Measurements from ENCODE around the gene USP37. TPM values are rescaled to one million over a fixed set of nuclear protein-coding genes. Genes with fewer than 3 reads are reported as not detected.
"Not testable (repeated sequence)": the region's sequence is repeated elsewhere in the genome, so short reads cannot be mapped to it uniquely, and the experiment has no call there.

Gene USP37
- total RNA-seq, 3 donors from 2014 or later = 11.5 to 14.3 (median 11.6) TPM

GRCh38 chr2:218564056-218564455 is 4.1 kb downstream of the USP37 start:
- H3K36me3 ChIP-seq (ENCODE audit: low read depth) = no peaks in the 10 kb centered on the region
- ATAC-seq (no peak), DNase-seq (no peak)
- H3K9me3 ChIP-seq = no peaks in the 10 kb centered on the region
- TF ChIP-seq CTCF (IDR thresholded peaks at IDR 0.05) = no peak
- H3K4me1 ChIP-seq (ENCODE audit: low read depth) = no peaks in the 10 kb centered on the region
- intact Hi-C loops (cut with DNase I, micrococcal nuclease) = no loop called here
- H3K4me3 ChIP-seq = no peak overlapping the region

GRCh38 chr2:218558986-218559385 is 9.2 kb downstream of the USP37 start:
- Histone ChIP-seq H3K36me3 (ENCODE audit: low read depth) (no peaks in the 10 kb centered on the region), H3K4me1 (ENCODE audit: low read depth) (no peaks in the 10 kb centered on the region), H3K4me3 (no peak overlapping the region), H3K9me3 (no peaks in the 10 kb centered on the region)
- DNase-seq (no peak), ATAC-seq (no peak)
- TF ChIP-seq CTCF (IDR thresholded peaks at IDR 0.05) = no peak
- intact Hi-C loops (cut with DNase I, micrococcal nuclease) = no loop called here

- Histone ChIP-seq H3K9me3 (no peaks in the 10 kb centered on the region), H3K4me3 (no peak overlapping the region), H3K36me3 (ENCODE audit: low read depth) (no peaks in the 10 kb centered on the region), H3K4me1 (ENCODE audit: low read depth) (no peaks in the 10 kb centered on the region)
- no peak for TF ChIP-seq CTCF (IDR thresholded peaks at IDR 0.05)
- no peak for ATAC-seq
- DNase-seq = no peak
- intact Hi-C loops (cut with DNase I, micrococcal nuclease) = no loop called here
Measured at GRCh38 chr2:218557941-218558340, 10.2 kb downstream of the USP37 start.

GRCh38 chr2:218555527-218555926 is 12.6 kb downstream of the USP37 start:
- no peaks in the 10 kb centered on the region for H3K9me3 ChIP-seq
- no peaks in the 10 kb centered on the region for H3K36me3 ChIP-seq (ENCODE audit: low read depth)
- no peak for TF ChIP-seq CTCF (IDR thresholded peaks at IDR 0.05)
- H3K4me1 ChIP-seq (ENCODE audit: low read depth) = no peaks in the 10 kb centered on the region
- no peak for DNase-seq
- intact Hi-C loops (cut with DNase I, micrococcal nuclease) = no loop called here
- ATAC-seq = no peak
- no peak overlapping the region for H3K4me3 ChIP-seq

- H3K36me3 ChIP-seq (ENCODE audit: low read depth); intact Hi-C loops (cut with DNase I, micrococcal nuclease); ATAC-seq: not testable (repeated sequence)
Measured at GRCh38 chr2:218554225-218554624, 13.9 kb downstream of the USP37 start.

GRCh38 chr2:218547978-218548377 is 20.2 kb downstream of the USP37 start:
- Histone ChIP-seq H3K36me3 (ENCODE audit: low read depth) (no peaks in the 10 kb centered on the region), H3K9me3 (no peaks in the 10 kb centered on the region), H3K4me3 (no peak overlapping the region), H3K4me1 (ENCODE audit: low read depth) (no peaks in the 10 kb centered on the region)
- ATAC-seq = no peak
- TF ChIP-seq CTCF (IDR thresholded peaks at IDR 0.05) = no peak
- intact Hi-C loops (cut with DNase I, micrococcal nuclease) = no loop called here
- no peak for DNase-seq

More at GRCh38 chr2:218554225-218554624, 13.9 kb downstream of the USP37 start:
- DNase-seq; H3K4me3 ChIP-seq; H3K4me1 ChIP-seq (ENCODE audit: low read depth); H3K9me3 ChIP-seq: not testable (repeated sequence)
